ENCODE measurements around the gene AP2M1. TPM values are rescaled to one million over a fixed set of nuclear protein-coding genes. Genes with fewer than 3 reads are reported as not detected.

AP2M1 gene
- total and polyA plus RNA-seq, 5 donors from 2014 or later = 150 to 294 (median 245) TPM

DNA sequence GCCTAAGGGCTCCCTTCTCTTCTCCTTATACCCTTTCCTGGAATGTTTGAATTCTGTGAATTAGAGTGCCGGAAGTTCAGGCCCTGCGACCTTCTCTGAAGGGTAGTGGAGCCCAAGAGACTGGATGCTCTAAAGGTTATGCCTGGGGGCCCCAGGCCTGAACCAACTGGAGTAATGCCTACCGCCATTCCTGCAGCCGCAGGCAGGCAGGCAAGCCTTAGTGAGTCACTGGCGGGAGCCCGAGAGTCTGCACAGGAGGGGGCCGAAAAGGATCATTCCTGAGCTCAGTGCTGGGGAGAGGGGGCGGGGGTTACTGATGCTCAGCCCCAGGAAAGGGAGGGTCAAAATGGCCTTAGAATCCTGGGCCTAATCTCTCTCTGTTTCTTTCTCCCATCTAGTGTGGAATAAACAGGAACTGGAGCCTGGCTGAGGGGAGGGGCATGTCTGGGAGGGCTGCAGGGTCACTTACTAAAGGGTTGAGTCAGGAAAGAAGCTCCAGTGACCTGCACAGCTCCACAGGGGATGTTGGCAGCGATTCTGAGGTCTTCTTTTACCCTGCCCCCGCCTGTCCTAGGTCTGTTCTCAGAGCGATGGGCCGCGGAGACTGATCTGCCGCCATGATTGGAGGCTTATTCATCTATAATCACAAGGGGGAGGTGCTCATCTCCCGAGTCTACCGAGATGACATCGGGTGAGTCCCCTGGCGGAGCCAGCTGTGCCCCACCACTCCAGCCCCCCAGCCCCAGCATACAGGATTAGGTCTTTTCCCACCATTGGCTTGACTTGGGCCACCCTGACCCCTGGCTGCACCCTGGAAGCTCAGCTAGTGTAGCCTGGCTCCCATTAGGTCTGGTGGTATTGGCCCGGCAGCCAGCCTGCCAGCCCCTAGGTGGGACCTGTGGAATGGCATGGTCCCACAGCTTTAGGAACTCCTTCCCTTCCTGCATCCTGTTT is 2.0 kb downstream of the AP2M1 start:
- no peak overlapping the region for H3K27ac ChIP-seq (ENCODE audit: insufficient read depth, low read length, poor library complexity, severe bottlenecking)

DNA sequence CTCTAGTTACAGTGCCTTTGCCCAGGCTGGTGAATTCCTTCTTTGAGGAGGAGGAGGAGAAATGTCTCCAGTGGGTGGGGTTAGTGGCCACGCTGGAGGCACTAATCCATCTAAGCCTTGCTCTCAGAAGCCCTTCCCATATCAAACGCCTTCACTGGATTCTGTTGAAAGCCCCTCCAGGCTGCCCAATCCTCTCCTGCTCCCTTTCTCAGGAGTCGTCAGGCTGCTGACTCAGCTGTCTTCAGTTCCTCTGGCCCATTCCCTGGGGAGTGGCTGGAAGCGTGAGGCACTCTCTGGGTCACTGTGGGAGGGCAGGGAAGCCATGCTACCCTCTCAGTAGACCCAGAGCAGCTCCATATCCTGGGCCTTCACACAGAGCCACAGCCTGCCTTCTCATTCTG is 2.7 kb downstream of the AP2M1 start:
- ATAC-seq (ENCODE audit: low read depth in 2 of 2) (no peak), DNase-seq (no peak)
- no peak overlapping the region for H3K27ac Mint-ChIP-seq
- H3K27me3 Mint-ChIP-seq = peaks cover 5% of the 10 kb centered on the region
- Histone ChIP-seq H3K27me3 (ENCODE audit: control insufficient read depth, insufficient read depth, low read length) (no peaks in the 10 kb centered on the region), H3K4me3 (ENCODE audit: low read depth, low read length) (no peak overlapping the region), H3K4me1 (ENCODE audit: control insufficient read depth, insufficient read depth, low read length, poor library complexity, severe bottlenecking) (peaks cover 29% of the 10 kb centered on the region), H3K36me3 (ENCODE audit: control insufficient read depth, insufficient read depth, low read length) (peaks cover 48% of the 10 kb centered on the region), H3K9me3 (ENCODE audit: control insufficient read depth in 2 of 2, low read length in 2 of 2) (no peaks in the 10 kb centered on the region), H3K27ac (ENCODE audit: insufficient read depth, low read length, poor library complexity, severe bottlenecking) (no peak overlapping the region)
- peak overlapping the region; percentile 43 to 98 (median 62) for H3K4me3 Mint-ChIP-seq
- peaks cover 4 to 45% (median 29%) of the 10 kb centered on the region in 4 donors for H3K4me1 Mint-ChIP-seq
- H3K36me3 Mint-ChIP-seq = peaks cover 39% of the 10 kb centered on the region
- peaks cover 0 to 2% (median 0%) of the 10 kb centered on the region in 7 donors for H3K9me3 Mint-ChIP-seq

More for the DNA sequence above, 2.0 kb downstream of the AP2M1 start:
- peak overlapping the region; percentile 78 for H3K4me3 ChIP-seq (ENCODE audit: low read depth, low read length)
- Mint-ChIP-seq H3K27ac (peak overlapping the region in 1 of 3 donors; percentile 36), H3K9me3 (peaks cover 0 to 2% (median 0%) of the 10 kb centered on the region in 7 donors), H3K4me3 (peak overlapping the region; percentile 96 to 98 (median 98)), H3K27me3 (peaks cover 5% of the 10 kb centered on the region), H3K36me3 (peaks cover 36% of the 10 kb centered on the region), H3K4me1 (peaks cover 4 to 45% (median 29%) of the 10 kb centered on the region in 4 donors)
- no peaks in the 10 kb centered on the region for H3K9me3 ChIP-seq (ENCODE audit: control insufficient read depth in 2 of 2, low read length in 2 of 2)
- H3K27me3 ChIP-seq (ENCODE audit: control insufficient read depth, insufficient read depth, low read length) = no peaks in the 10 kb centered on the region
- peaks cover 41% of the 10 kb centered on the region for H3K36me3 ChIP-seq (ENCODE audit: control insufficient read depth, insufficient read depth, low read length)
- ATAC-seq (ENCODE audit: low read depth in 2 of 2) (no peak), DNase-seq (no peak)
- H3K4me1 ChIP-seq (ENCODE audit: control insufficient read depth, insufficient read depth, low read length, poor library complexity, severe bottlenecking) = peaks cover 29% of the 10 kb centered on the region

GRCh38 chr3:184177767-184178306 is 3.2 kb downstream of the AP2M1 start:
- peaks cover 0 to 2% (median 0%) of the 10 kb centered on the region in 7 donors for H3K9me3 Mint-ChIP-seq
- H3K36me3 ChIP-seq (ENCODE audit: control insufficient read depth, insufficient read depth, low read length) = peaks cover 53% of the 10 kb centered on the region
- H3K4me3 Mint-ChIP-seq = peak overlapping the region; percentile 58 to 81 (median 64)
- peaks cover 5% of the 10 kb centered on the region for H3K27me3 Mint-ChIP-seq
- peaks cover 2 to 45% (median 28%) of the 10 kb centered on the region in 4 donors for H3K4me1 Mint-ChIP-seq
- no peak for DNase-seq
- H3K9me3 ChIP-seq (ENCODE audit: control insufficient read depth in 2 of 2, low read length in 2 of 2) = no peaks in the 10 kb centered on the region
- no peaks in the 10 kb centered on the region for H3K27me3 ChIP-seq (ENCODE audit: control insufficient read depth, insufficient read depth, low read length)
- peaks cover 44% of the 10 kb centered on the region for H3K36me3 Mint-ChIP-seq
- no peak overlapping the region for H3K27ac ChIP-seq (ENCODE audit: insufficient read depth, low read length, poor library complexity, severe bottlenecking)
- no peak overlapping the region for H3K27ac Mint-ChIP-seq
- ATAC-seq (ENCODE audit: low read depth in 2 of 2) = no peak
- no peak overlapping the region for H3K4me3 ChIP-seq (ENCODE audit: low read depth, low read length)
- H3K4me1 ChIP-seq (ENCODE audit: control insufficient read depth, insufficient read depth, low read length, poor library complexity, severe bottlenecking) = peaks cover 29% of the 10 kb centered on the region

- Histone ChIP-seq H3K9me3 (ENCODE audit: control insufficient read depth in 2 of 2, low read length in 2 of 2) (no peaks in the 10 kb centered on the region), H3K27ac (ENCODE audit: insufficient read depth, low read length, poor library complexity, severe bottlenecking) (no peak overlapping the region), H3K27me3 (ENCODE audit: control insufficient read depth, insufficient read depth, low read length) (no peaks in the 10 kb centered on the region), H3K4me3 (ENCODE audit: low read depth, low read length) (no peak overlapping the region), H3K4me1 (ENCODE audit: control insufficient read depth, insufficient read depth, low read length, poor library complexity, severe bottlenecking) (peaks cover 29% of the 10 kb centered on the region), H3K36me3 (ENCODE audit: control insufficient read depth, insufficient read depth, low read length) (peaks cover 58% of the 10 kb centered on the region)
- Mint-ChIP-seq H3K27me3 (peaks cover 5% of the 10 kb centered on the region), H3K36me3 (peaks cover 47% of the 10 kb centered on the region), H3K27ac (peak overlapping the region in 1 of 3 donors; percentile 67), H3K4me1 (peaks cover 0 to 45% (median 27%) of the 10 kb centered on the region in 4 donors), H3K4me3 (peak overlapping the region; percentile 46 to 68 (median 58)), H3K9me3 (no peaks in the 10 kb centered on the region)
- DNase-seq = no peak
- ATAC-seq (ENCODE audit: low read depth in 2 of 2) = no peak
Measured at GRCh38 chr3:184178521-184179138, 4.0 kb downstream of the AP2M1 start.

GRCh38 chr3:184180165-184180564 is 5.5 kb downstream of the AP2M1 start:
- Histone ChIP-seq H3K27ac (ENCODE audit: insufficient read depth, low read length, poor library complexity, severe bottlenecking) (no peak overlapping the region), H3K9me3 (ENCODE audit: control insufficient read depth in 2 of 2, low read length in 2 of 2) (no peaks in the 10 kb centered on the region), H3K36me3 (ENCODE audit: control insufficient read depth, insufficient read depth, low read length) (peaks cover 64% of the 10 kb centered on the region), H3K4me3 (ENCODE audit: low read depth, low read length) (no peak overlapping the region), H3K27me3 (ENCODE audit: control insufficient read depth, insufficient read depth, low read length) (no peaks in the 10 kb centered on the region), H3K4me1 (ENCODE audit: control insufficient read depth, insufficient read depth, low read length, poor library complexity, severe bottlenecking) (peaks cover 28% of the 10 kb centered on the region)
- Mint-ChIP-seq H3K27me3 (no peaks in the 10 kb centered on the region), H3K36me3 (peaks cover 47% of the 10 kb centered on the region), H3K4me1 (peaks cover 0 to 43% (median 28%) of the 10 kb centered on the region in 4 donors), H3K4me3 (peak overlapping the region in 1 of 4 donors; percentile 61), H3K27ac (peak overlapping the region in 1 of 3 donors; percentile 76), H3K9me3 (no peaks in the 10 kb centered on the region)
- ATAC-seq (ENCODE audit: low read depth in 2 of 2) (no peak), DNase-seq (no peak)

DNA sequence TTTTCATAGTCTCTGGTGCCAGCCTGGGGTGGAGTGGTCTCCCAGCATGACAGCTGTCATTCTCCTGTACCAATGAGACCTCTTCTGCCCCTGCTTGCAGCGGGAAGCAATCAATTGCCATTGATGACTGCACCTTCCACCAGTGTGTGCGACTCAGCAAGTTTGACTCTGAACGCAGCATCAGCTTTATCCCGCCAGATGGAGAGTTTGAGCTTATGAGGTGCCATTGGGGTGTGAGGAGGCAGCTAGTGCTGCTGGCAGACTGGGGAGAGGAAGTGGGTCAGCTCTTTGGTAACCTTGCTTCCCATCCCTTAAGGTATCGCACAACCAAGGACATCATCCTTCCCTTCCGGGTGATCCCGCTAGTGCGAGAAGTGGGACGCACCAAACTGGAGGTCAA is 6.9 kb downstream of the AP2M1 start:
- peaks cover 0 to 45% (median 26%) of the 10 kb centered on the region in 4 donors for H3K4me1 Mint-ChIP-seq
- no peaks in the 10 kb centered on the region for H3K9me3 Mint-ChIP-seq
- Histone ChIP-seq H3K4me3 (ENCODE audit: low read depth, low read length) (no peak overlapping the region), H3K4me1 (ENCODE audit: control insufficient read depth, insufficient read depth, low read length, poor library complexity, severe bottlenecking) (peaks cover 22% of the 10 kb centered on the region), H3K36me3 (ENCODE audit: control insufficient read depth, insufficient read depth, low read length) (peaks cover 64% of the 10 kb centered on the region), H3K27ac (ENCODE audit: insufficient read depth, low read length, poor library complexity, severe bottlenecking) (no peak overlapping the region), H3K27me3 (ENCODE audit: control insufficient read depth, insufficient read depth, low read length) (no peaks in the 10 kb centered on the region), H3K9me3 (ENCODE audit: control insufficient read depth in 2 of 2, low read length in 2 of 2) (no peaks in the 10 kb centered on the region)
- no peak for DNase-seq
- H3K4me3 Mint-ChIP-seq = peak overlapping the region in 1 of 4 donors; percentile 60
- H3K27me3 Mint-ChIP-seq = no peaks in the 10 kb centered on the region
- ATAC-seq (ENCODE audit: low read depth in 2 of 2) = no peak
- H3K27ac Mint-ChIP-seq = no peak overlapping the region
- H3K36me3 Mint-ChIP-seq = peaks cover 47% of the 10 kb centered on the region

GRCh38 chr3:184183679-184184078 is 9.0 kb downstream of the AP2M1 start:
- Histone ChIP-seq H3K4me1 (ENCODE audit: control insufficient read depth, insufficient read depth, low read length, poor library complexity, severe bottlenecking) (peaks cover 27% of the 10 kb centered on the region), H3K27ac (ENCODE audit: insufficient read depth, low read length, poor library complexity, severe bottlenecking) (no peak overlapping the region), H3K27me3 (ENCODE audit: control insufficient read depth, insufficient read depth, low read length) (no peaks in the 10 kb centered on the region), H3K9me3 (ENCODE audit: control insufficient read depth in 2 of 2, low read length in 2 of 2) (no peaks in the 10 kb centered on the region), H3K36me3 (ENCODE audit: control insufficient read depth, insufficient read depth, low read length) (peaks cover 60% of the 10 kb centered on the region), H3K4me3 (ENCODE audit: low read depth, low read length) (no peak overlapping the region)
- no peak for ATAC-seq (ENCODE audit: low read depth in 2 of 2)
- Mint-ChIP-seq H3K4me1 (peaks cover 0 to 48% (median 31%) of the 10 kb centered on the region in 4 donors), H3K4me3 (no peak overlapping the region), H3K27ac (no peak overlapping the region), H3K36me3 (peaks cover 53% of the 10 kb centered on the region), H3K27me3 (no peaks in the 10 kb centered on the region), H3K9me3 (no peaks in the 10 kb centered on the region)
- DNase-seq = no peak
